Left lung (tissue), 10 donors: Measurements from ENCODE around the gene SOBP. TPM values are rescaled to one million over a fixed set of nuclear protein-coding genes. Genes with fewer than 3 reads are reported as not detected.
A peak's percentile ranks its signal among the peaks of the same experiment; 100 is the strongest.

ENCODE experiments used
- ATAC-seq: fragments of 200-7000 bp; cut with Tn5 transposase; one replicate; pipeline ENCODE4 v1.9.1; 2020; ENCODE audit warnings: moderate library complexity
- DNase-seq, 4 donors: peaks; one replicate each; pipeline ENCODE4 v3.0.0-alpha.2; 2013 to 2020
- H3K27ac ChIP-seq, 2 donors: fragments of 200-600 bp; sonication (generic) in 1 of 2; one replicate each; pipeline versions ENCODE4 v1.5.0 to v1.8.0; 2020 to 2021
- H3K27me3 ChIP-seq, 2 donors: fragments of 200-600 bp; sonication (generic) in 1 of 2; one replicate each; pipeline versions ENCODE4 v1.5.0 to v1.8.0; 2020 to 2021
- H3K36me3 ChIP-seq, 2 donors: fragments of 200-600 bp; sonication (generic) in 1 of 2; one replicate each; pipeline versions ENCODE4 v1.5.0 to v1.8.0; 2020 to 2021
- H3K4me1 ChIP-seq, 2 donors: fragments of 200-600 bp; one replicate each; pipeline ENCODE4 v1.8.0; 2021
- H3K4me3 ChIP-seq, 2 donors: fragments of 200-600 bp; sonication (generic) in 1 of 2; one replicate each; pipeline versions ENCODE4 v1.5.0 to v1.8.0; 2020 to 2021; ENCODE audit warnings: mild to moderate bottlenecking in 1 of 2
- H3K9me3 ChIP-seq, 2 donors: fragments of 200-600 bp; sonication (generic) in 1 of 2; one replicate each; pipeline versions ENCODE4 v1.5.0 to v1.8.0; 2020 to 2021
- CTCF ChIP-seq, 2 donors: fragments of 200-600 bp; sonication (generic) in 1 of 2; IDR thresholded peaks; one replicate each; pipeline versions ENCODE4 v1.5.0 to v1.8.0; 2021; ENCODE audit warnings: antibody characterized with exemption in 2 of 2
- intact Hi-C, 2 donors: fragments of 100-400 bp; cut with DNase I; formaldehyde crosslinking; loops; one replicate each; pipeline versions ENCODE4 v1.11.2 to v1.14.2; 2022
- polyA plus RNA-seq, 6 donors: library from polyadenylated mRNA; unstranded; fragments of 120-200 nt; gene quantifications; one replicate each; pipeline ENCODE4 v1.2.1, GENCODE V29; 2013; ENCODE audit not compliant: insufficient read length in 6 of 6
- total RNA-seq, 2 donors: library from RNA; stranded (reverse); fragmentation: NEBNext Ultra II Directional; extraction: Animal tissue kit (Norgen Biotek cat#: 25700); gene quantifications; one replicate each; pipeline ENCODE4 v1.2.1, GENCODE V29; 2021
- donor health status: DM: no; HTN: yes; CAD: no.
- donor health status: DM: no; HTN: no; CAD: no.

The SOBP gene
- total and polyA plus RNA-seq, 8 donors, result 6.5 to 11.1 (median 8.1) TPM

- Histone ChIP-seq H3K9me3 (no peaks in the 10 kb centered on the region), H3K36me3 (no peaks in the 10 kb centered on the region), H3K27ac (no peak overlapping the region), H3K27me3 (no peaks in the 10 kb centered on the region), H3K4me3 (no peak overlapping the region), H3K4me1 (no peaks in the 10 kb centered on the region)
- intact Hi-C loops, result no loop called here
- no peak for DNase-seq
- TF ChIP-seq CTCF (IDR thresholded peaks at IDR 0.05), result no peak
- no peak for ATAC-seq
Observed at GRCh38 chr6:107590378-107590777, 100.5 kb downstream of the SOBP start.

DNA sequence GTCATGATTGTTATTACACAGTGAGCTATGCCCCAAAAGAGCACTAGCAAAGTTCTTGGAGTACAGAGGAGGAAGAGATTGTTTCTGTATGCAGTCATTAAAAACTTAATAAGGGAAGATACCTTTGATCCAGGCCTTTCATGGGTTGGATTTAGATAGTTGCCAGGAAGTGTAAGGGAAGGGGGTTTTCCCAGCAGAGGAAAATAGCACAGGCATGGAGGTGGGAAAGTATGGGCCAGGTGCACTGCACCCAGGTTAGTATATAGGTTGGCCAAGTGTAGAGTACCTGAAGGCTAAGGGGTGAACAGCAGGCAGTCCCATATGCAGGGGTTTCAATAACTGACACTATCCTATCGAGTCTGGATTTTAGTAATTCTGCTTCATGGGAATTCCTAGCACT is 101.4 kb downstream of the SOBP start:
- TF ChIP-seq CTCF (IDR thresholded peaks at IDR 0.05), result no peak
- no peaks in the 10 kb centered on the region for H3K9me3 ChIP-seq

GRCh38 chr6:107592806-107593205 is 102.9 kb downstream of the SOBP start:
- Histone ChIP-seq H3K9me3 (no peaks in the 10 kb centered on the region), H3K27me3 (no peaks in the 10 kb centered on the region), H3K4me1 (no peaks in the 10 kb centered on the region), H3K4me3 (no peak overlapping the region), H3K27ac (no peak overlapping the region), H3K36me3 (no peaks in the 10 kb centered on the region)
- no peak for TF ChIP-seq CTCF (IDR thresholded peaks at IDR 0.05)
- intact Hi-C loops, result no loop called here
- ATAC-seq (no peak), DNase-seq (no peak)

More for the DNA sequence above, 101.4 kb downstream of the SOBP start:
- ATAC-seq, result no peak
- Histone ChIP-seq H3K27ac (no peak overlapping the region), H3K4me3 (no peak overlapping the region), H3K27me3 (no peaks in the 10 kb centered on the region), H3K36me3 (no peaks in the 10 kb centered on the region), H3K4me1 (no peaks in the 10 kb centered on the region)
- intact Hi-C loops, result no loop called here
- DNase-seq, result no peak

DNA sequence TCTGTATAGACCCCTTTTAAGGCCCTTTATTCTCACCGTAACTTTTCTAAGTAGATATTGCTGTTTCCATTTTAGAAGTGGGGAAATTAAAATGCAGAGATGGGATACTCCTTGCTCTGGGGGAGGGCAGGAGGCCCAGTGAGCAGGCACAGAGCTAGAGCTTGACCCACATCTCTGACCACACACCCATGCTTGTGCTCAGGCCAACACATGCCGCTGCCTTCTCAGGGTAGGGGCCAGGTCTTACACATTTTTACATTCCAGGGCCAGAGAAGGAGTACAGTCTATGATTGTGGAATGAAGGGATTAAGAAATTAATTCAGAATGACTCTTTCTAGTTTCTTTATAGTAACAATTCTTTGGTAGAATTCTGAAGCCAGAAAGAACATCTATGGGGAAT is 104.8 kb downstream of the SOBP start:
- no peak for TF ChIP-seq CTCF (IDR thresholded peaks at IDR 0.05)
- Histone ChIP-seq H3K27ac (no peak overlapping the region), H3K4me3 (no peak overlapping the region), H3K36me3 (no peaks in the 10 kb centered on the region), H3K27me3 (no peaks in the 10 kb centered on the region), H3K9me3 (no peaks in the 10 kb centered on the region), H3K4me1 (no peaks in the 10 kb centered on the region)
- DNase-seq (no peak), ATAC-seq (peak; percentile 23)
- intact Hi-C loops, result no loop called here

- Histone ChIP-seq H3K4me1 (no peaks in the 10 kb centered on the region), H3K36me3 (no peaks in the 10 kb centered on the region), H3K27ac (no peak overlapping the region), H3K27me3 (no peaks in the 10 kb centered on the region), H3K9me3 (no peaks in the 10 kb centered on the region), H3K4me3 (no peak overlapping the region)
- ATAC-seq, result no peak
- intact Hi-C loops, result no loop called here
- TF ChIP-seq CTCF (IDR thresholded peaks at IDR 0.05), result no peak
- DNase-seq, result no peak
Observed at GRCh38 chr6:107598091-107598490, 108.2 kb downstream of the SOBP start.
